H1 (cell line): ENCODE measurements around the gene LAMA4.

Experiments used
- EP300 ChIP-seq, 2 experiments: IDR thresholded peaks; 1 replicate in 1 of 2; 2 replicates in 1 of 2; pipeline ENCODE4 v1.6.1; 2011 to 2012; ENCODE audit warnings: low read depth in 2 of 2, low read length in 2 of 2, mild to moderate bottlenecking in 2 of 2, borderline replicate concordance in 1 of 2, inconsistent platforms in 1 of 2, moderate library complexity in 1 of 2
- HDAC6 ChIP-seq: IDR thresholded peaks from one replicate; pipeline ENCODE4 v1.7.1; 2012; ENCODE audit warnings: low read depth, mild to moderate bottlenecking, inconsistent platforms, low read length, moderate library complexity
- TBP ChIP-seq: IDR thresholded peaks from 2 replicates; pipeline ENCODE4 v1.6.1; 2011; ENCODE audit warnings: low read depth, low read length, improper control_type of control experiment

- TF ChIP-seq HDAC6 (no peak), TBP (no peak), EP300 (IDR thresholded peaks at IDR 0.05; ENCODE audit: borderline replicate concordance in 1 of 2, low read depth in 2 of 2, low read length in 2 of 2) (no peak)
These were observed 50.0 kb downstream of the LAMA4 start for GRCh38 chr6:112204350-112204706.
